HCT116 (cell line): ENCODE measurements around the gene MDFIC2. TPM values are rescaled to one million over a fixed set of nuclear protein-coding genes. Genes with fewer than 3 reads are reported as not detected.

Source experiments
- ATAC-seq: fragments of 200-7000 bp; cut with Tn5 transposase; 2 replicates; pipeline ENCODE4 v1.9.1; 2020; ENCODE audit warnings: mild to moderate bottlenecking, moderate library complexity
- BruUV-seq: library from RNA; stranded (reverse); fragments of 400-500 nt; replicated peaks from 2 replicates; lab custom pipeline; 2021; lab: Mats Ljungman, UMichigan
- CTCF ChIA-PET: fragments of 300-600 bp; sonication (Branson Sonifier 250); formaldehyde crosslinking; loops from one replicate; lab custom pipeline; 2021; ENCODE audit warnings: antibody characterized with exemption; lab: Charles Lee
- POLR2A ChIA-PET: fragments of 300-600, 350-600 bp; sonication (Branson Sonifier 250); formaldehyde crosslinking; loops from one replicate; lab custom pipeline; 2021; ENCODE audit warnings: antibody characterized with exemption; lab: Charles Lee
- RAD21 ChIA-PET, 2 experiments: fragments of 300-600 bp; sonication (Branson Sonifier 250); formaldehyde crosslinking; loops; one replicate each; lab custom pipeline; 2023; ENCODE audit warnings: low total read pairs in 2 of 2; ENCODE audit not compliant: uncharacterized antibody in 2 of 2, unreplicated experiment in 2 of 2, low non-redundant PET in 1 of 2; lab: Charles Lee
- DNase-seq: peaks from one replicate; pipeline ENCODE4 v3.0.0-alpha.2; 2010; ENCODE audit warnings: low read depth, low spot score
- H2AFZ ChIP-seq: fragments of 200-600 bp; shearing (Covaris generic), sonication (generic); 2 replicates; pipeline ENCODE4 v1.6.1; 2017; ENCODE audit warnings: low read depth, mixed run types, mixed read lengths, antibody characterized with exemption, low read length; ENCODE audit not compliant: poor library complexity, severe bottlenecking
- H3K27ac ChIP-seq: 2 replicates; pipeline ENCODE4 v1.5.1; 2012; ENCODE audit warnings: low read depth, low read length
- H3K27me3 ChIP-seq: fragments of 200-600 bp; sonication (generic); 2 replicates; pipeline ENCODE4 v1.6.1; 2016; ENCODE audit warnings: mixed run types, low read length, mixed read lengths; ENCODE audit not compliant: insufficient read depth
- H3K36me3 ChIP-seq, 2 experiments: fragments of 200-500 bp in 1 of 2; fragments of 200-600 bp in 1 of 2; sonication (Bioruptor generic) in 1 of 2; sonication (generic) in 1 of 2; 2 replicates each; pipeline versions ENCODE4 v1.5.1 to v1.6.1; 2014 to 2016; ENCODE audit warnings: low read length in 2 of 2, inconsistent platforms in 1 of 2, mixed read lengths in 1 of 2, mixed run types in 1 of 2; ENCODE audit not compliant: insufficient read depth in 2 of 2, control insufficient read depth in 1 of 2
- H3K4me1 ChIP-seq, 2 experiments: fragments of 200-600 bp in 1 of 2; sonication (generic) in 1 of 2; 2 replicates each; pipeline versions ENCODE4 v1.5.1 to v1.6.1; 2012 to 2017; ENCODE audit warnings: low read length in 2 of 2, inconsistent platforms in 1 of 2, mild to moderate bottlenecking in 1 of 2, mixed read lengths in 1 of 2, mixed run types in 1 of 2, moderate library complexity in 1 of 2; ENCODE audit not compliant: insufficient read depth in 2 of 2, control insufficient read depth in 1 of 2
- H3K4me2 ChIP-seq: fragments of 200-600 bp; sonication (generic); 2 replicates; pipeline ENCODE4 v1.6.1; 2017; ENCODE audit warnings: mixed run types, low read length, mixed read lengths
- H3K4me3 ChIP-seq, 2 experiments: fragments of 200-600 bp in 1 of 2; sonication (generic) in 1 of 2; replicated peaks in 1 of 2; 2 replicates each; pipeline ENCODE4 v1.5.1; 2011 to 2016; ENCODE audit warnings: low read length in 2 of 2, control low read depth in 1 of 2, low read depth in 1 of 2, mild to moderate bottlenecking in 1 of 2, mixed read lengths in 1 of 2, mixed run types in 1 of 2
- H3K79me2 ChIP-seq: fragments of 200-600 bp; sonication (generic); 2 replicates; pipeline ENCODE4 v1.6.1; 2017; ENCODE audit warnings: mild to moderate bottlenecking, mixed run types, low read length, moderate library complexity, mixed read lengths; ENCODE audit not compliant: insufficient read depth
- H3K9ac ChIP-seq: fragments of 200-600 bp; sonication (generic); 2 replicates; pipeline ENCODE4 v1.6.1; 2016; ENCODE audit warnings: low read length, mixed read lengths
- H3K9me2 ChIP-seq: fragments of 200-600 bp; sonication (generic), shearing (Covaris generic); 2 replicates; pipeline ENCODE4 v1.6.1; 2017; ENCODE audit warnings: mixed run types, mild to moderate bottlenecking, moderate library complexity; ENCODE audit not compliant: insufficient read depth
- H3K9me3 ChIP-seq, 2 experiments: fragments of 200-500 bp in 1 of 2; fragments of 200-600 bp in 1 of 2; sonication (Bioruptor generic) in 1 of 2; sonication (generic) in 1 of 2; 2 replicates each; pipeline ENCODE4 v1.6.1; 2014 to 2017; ENCODE audit warnings: low read length in 2 of 2, mixed read lengths in 2 of 2, inconsistent platforms in 1 of 2, low read depth in 1 of 2, mild to moderate bottlenecking in 1 of 2, mixed run types in 1 of 2, moderate library complexity in 1 of 2; ENCODE audit not compliant: control insufficient read depth in 1 of 2, insufficient read depth in 1 of 2
- H4K20me1 ChIP-seq: fragments of 200-600 bp; sonication (generic), shearing (Covaris generic); 2 replicates; pipeline ENCODE4 v1.6.1; 2017; ENCODE audit warnings: mixed run types, mild to moderate bottlenecking, moderate library complexity; ENCODE audit not compliant: insufficient read depth
- CBX3 ChIP-seq: IDR thresholded peaks from 2 replicates; pipeline ENCODE4 v1.6.1; 2012; ENCODE audit warnings: low read depth
- CTCF ChIP-seq, 3 experiments: fragments of 200-600 bp in 1 of 3; sonication (generic) in 1 of 3; IDR thresholded peaks in 2 of 3; conservative IDR thresholded peaks in 1 of 3; 2 replicates each; pipeline ENCODE4 v1.5.1; 2012 to 2017; ENCODE audit warnings: low read depth in 2 of 3, low read length in 2 of 3, antibody characterized with exemption in 1 of 3, borderline replicate concordance in 1 of 3, control low read depth in 1 of 3, mild to moderate bottlenecking in 1 of 3, mixed read lengths in 1 of 3, mixed run types in 1 of 3, moderate library complexity in 1 of 3; ENCODE audit not compliant: insufficient read depth in 1 of 3
- EGR1 ChIP-seq: IDR thresholded peaks from 2 replicates; pipeline ENCODE4 v1.6.1; 2012; ENCODE audit warnings: low read depth
- ELF1 ChIP-seq: IDR thresholded peaks from 2 replicates; pipeline ENCODE4 v1.6.1; 2012; ENCODE audit warnings: low read depth, borderline replicate concordance
- FOSL1 ChIP-seq: IDR thresholded peaks from 2 replicates; pipeline ENCODE4 v1.6.1; 2012; ENCODE audit warnings: low read depth
- RAD21 ChIP-seq: IDR thresholded peaks from 2 replicates; pipeline ENCODE4 v1.6.1; 2012; ENCODE audit warnings: low read depth, mild to moderate bottlenecking
- SIN3A ChIP-seq: IDR thresholded peaks from 2 replicates; pipeline ENCODE4 v1.6.1; 2012; ENCODE audit warnings: low read depth
- SP1 ChIP-seq: IDR thresholded peaks from 2 replicates; pipeline ENCODE4 v1.6.1; 2012; ENCODE audit warnings: low read depth
- SRF ChIP-seq: IDR thresholded peaks from 2 replicates; pipeline ENCODE4 v1.6.1; 2012; ENCODE audit warnings: low read depth
- ZBTB33 ChIP-seq: IDR thresholded peaks from 2 replicates; pipeline ENCODE4 v1.6.1; 2011; ENCODE audit warnings: mild to moderate bottlenecking, low read length, moderate library complexity; ENCODE audit not compliant: insufficient replicate concordance; ENCODE audit errors: extremely low read depth
- ZFX ChIP-seq: fragments of 450-650 bp; IDR thresholded peaks from 2 replicates; pipeline ENCODE4 v1.6.1; 2017
- intact Hi-C: fragments of 100-400 bp; cut with micrococcal nuclease; formaldehyde crosslinking; loops from 2 replicates; pipeline ENCODE4 v1.10.0; 2022
- total RNA-seq: library from RNA; stranded (reverse); gene quantifications from one replicate; pipeline ENCODE4 v1.2.1, GENCODE V29; 2021; ENCODE audit not compliant: unreplicated experiment
- TF ChIP-seq, protein P1 (sequence below): IDR thresholded peaks from 2 replicates; pipeline ENCODE4 v1.6.1; 2012

MDFIC2 gene
- total RNA-seq, 1 experiment from 2014 or later = not detected

DNA sequence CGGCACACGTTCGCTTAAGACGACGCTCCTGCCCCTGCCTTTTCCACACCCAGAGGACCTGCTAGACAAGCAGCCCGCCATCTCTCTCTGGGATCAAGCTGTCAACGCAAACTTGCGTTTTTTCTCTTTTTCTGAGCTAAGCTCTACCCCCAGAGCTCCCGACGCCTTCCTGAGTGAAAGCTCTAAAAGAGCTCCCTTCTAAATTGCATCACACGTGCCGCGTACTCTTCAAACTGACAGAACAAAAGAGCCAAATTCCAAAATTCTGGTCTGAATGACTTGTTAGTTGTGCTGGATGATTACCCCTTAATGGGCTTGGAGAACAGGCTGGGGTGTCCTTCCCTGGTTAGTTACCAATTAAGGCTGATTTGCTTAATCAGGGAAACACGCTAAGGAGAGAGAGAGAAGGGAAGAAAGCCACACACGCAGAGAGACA is 81.2 kb downstream of the MDFIC2 start:
- CTCF ChIA-PET = no interaction called here
- no peak for DNase-seq
- no peak overlapping the region for H3K27ac ChIP-seq
- RAD21 ChIA-PET = no interaction called here
- no peak for TF ChIP-seq CBX3
- TF ChIP-seq EGR1 = no peak
- TF ChIP-seq SIN3A = no peak
- no peak for TF ChIP-seq ELF1
- TF ChIP-seq ZBTB33 = no peak
- TF ChIP-seq RAD21 = no peak
- TF ChIP-seq SP1 = no peak
- no peak for TF ChIP-seq CTCF (IDR thresholded peaks at IDR 0.05 in 2 of 3, conservative IDR thresholded peaks at IDR 0.05 in 1 of 3; ENCODE audit: borderline replicate concordance in 1 of 3, insufficient read depth in 1 of 3, low read depth in 2 of 3, low read length in 2 of 3)
- no peak for TF ChIP-seq FOSL1
- TF ChIP-seq SRF = no peak
- no peak for TF ChIP-seq ZFX
- TF ChIP-seq, protein P1, sequence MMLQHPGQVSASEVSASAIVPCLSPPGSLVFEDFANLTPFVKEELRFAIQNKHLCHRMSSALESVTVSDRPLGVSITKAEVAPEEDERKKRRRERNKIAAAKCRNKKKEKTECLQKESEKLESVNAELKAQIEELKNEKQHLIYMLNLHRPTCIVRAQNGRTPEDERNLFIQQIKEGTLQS = no peak
- no peaks in the 10 kb centered on the region for H4K20me1 ChIP-seq
- H2AFZ ChIP-seq = no peak overlapping the region
- no peaks in the 10 kb centered on the region for H3K27me3 ChIP-seq
- POLR2A ChIA-PET = no interaction called here
- ATAC-seq = no peak
- no peak overlapping the region for H3K9ac ChIP-seq
- H3K4me2 ChIP-seq = no peak overlapping the region
- H3K4me3 ChIP-seq = no peak overlapping the region
- intact Hi-C loops = no loop called here
- H3K79me2 ChIP-seq = no peaks in the 10 kb centered on the region
- no peaks in the 10 kb centered on the region for H3K36me3 ChIP-seq
- BruUV-seq = no TSS peak
- no peaks in the 10 kb centered on the region for H3K4me1 ChIP-seq
- no peaks in the 10 kb centered on the region for H3K9me2 ChIP-seq
- peaks cover 0 to 5% of the 10 kb centered on the region in 2 experiments; a peak in 2 of 4 replicates for H3K9me3 ChIP-seq
